HepG2 (cell line): ENCODE data around the gene SMARCB1. TPM values are rescaled to one million over a fixed set of nuclear protein-coding genes. Genes with fewer than 3 reads are reported as not detected.

Experiments
- ERF ChIP-seq: IDR thresholded peaks from 2 replicates; pipeline ENCODE4 v1.6.1; 2018; ENCODE audit warnings: missing biosample characterization, missing genetic modification reagents
- HINFP ChIP-seq: sonication (generic); formaldehyde crosslinking; IDR thresholded peaks from 2 replicates; pipeline ENCODE4 v1.4.0; 2020; ENCODE audit warnings: low read depth, mild to moderate bottlenecking, missing genetic modification reagents
- HMGA1 ChIP-seq: sonication (generic); formaldehyde crosslinking; conservative IDR thresholded peaks from 2 replicates; pipeline ENCODE4 v1.4.0; 2020; ENCODE audit warnings: missing genetic modification reagents
- KMT2A ChIP-seq: sonication (generic); formaldehyde crosslinking; IDR thresholded peaks from 2 replicates; pipeline ENCODE4 v1.4.0; 2020; ENCODE audit warnings: missing genetic modification reagents
- MIER2 ChIP-seq: IDR thresholded peaks from 2 replicates; pipeline ENCODE4 v1.6.1; 2016; ENCODE audit warnings: missing biosample characterization, missing genetic modification reagents
- MXI1 ChIP-seq: IDR thresholded peaks from 3 replicates; pipeline ENCODE4 v1.6.1; 2012; ENCODE audit warnings: low read depth, low read length, inconsistent platforms, borderline replicate concordance
- NCOA5 ChIP-seq: sonication (generic); formaldehyde crosslinking; IDR thresholded peaks from 2 replicates; pipeline ENCODE4 v1.4.0; 2020; ENCODE audit warnings: missing genetic modification reagents
- NFKB2 ChIP-seq: sonication (generic); formaldehyde crosslinking; IDR thresholded peaks from 2 replicates; pipeline ENCODE4 v1.4.0; 2020; ENCODE audit warnings: missing genetic modification reagents, borderline replicate concordance
- NFKBIZ ChIP-seq: IDR thresholded peaks from 2 replicates; pipeline ENCODE4 v1.6.1; 2018; ENCODE audit warnings: missing genetic modification reagents, missing compliant biosample characterization
- NPAS2 ChIP-seq: sonication (generic); formaldehyde crosslinking; IDR thresholded peaks from 2 replicates; pipeline ENCODE4 v1.8.0; 2022; ENCODE audit warnings: mild to moderate bottlenecking, missing genetic modification reagents, borderline replicate concordance
- PCBP2 ChIP-seq: fragments of 200-400 bp; formaldehyde crosslinking; optimal IDR thresholded peaks from 2 replicates; pipeline ENCODE3; 2018; ENCODE audit warnings: low read length, low read depth; ENCODE audit not compliant: poor library complexity, severe bottlenecking
- RFX1 ChIP-seq: fragments of 450-650 bp; IDR thresholded peaks from 2 replicates; pipeline ENCODE4 v1.6.1; 2017
- SIN3A ChIP-seq: IDR thresholded peaks from 2 replicates; pipeline ENCODE4 v1.6.1; 2011; ENCODE audit warnings: low read depth, mild to moderate bottlenecking, control low read depth, low read length, borderline replicate concordance
- ZFP36L2 ChIP-seq: sonication (generic); formaldehyde crosslinking; IDR thresholded peaks from 2 replicates; pipeline ENCODE4 v1.4.0; 2020; ENCODE audit warnings: missing genetic modification reagents
- ZNF143 ChIP-seq: sonication (generic); formaldehyde crosslinking; IDR thresholded peaks from 2 replicates; pipeline ENCODE4 v1.4.0; 2020; ENCODE audit warnings: missing genetic modification reagents
- ZNF235 ChIP-seq: sonication (generic); formaldehyde crosslinking; IDR thresholded peaks from 2 replicates; pipeline ENCODE4 v1.8.1; 2023; ENCODE audit warnings: mild to moderate bottlenecking, missing genetic modification reagents, borderline replicate concordance
- ZNF263 ChIP-seq: sonication (generic); formaldehyde crosslinking; IDR thresholded peaks from 2 replicates; pipeline ENCODE4 v1.4.0; 2020; ENCODE audit warnings: missing genetic modification reagents
- ZNF367 ChIP-seq: sonication (generic); formaldehyde crosslinking; IDR thresholded peaks from 2 replicates; pipeline ENCODE4 v1.4.0; 2020; ENCODE audit warnings: missing genetic modification reagents, borderline replicate concordance
- ZNF446 ChIP-seq: sonication (generic); formaldehyde crosslinking; IDR thresholded peaks from 2 replicates; pipeline ENCODE4 v1.5.0; 2020; ENCODE audit warnings: mild to moderate bottlenecking, missing genetic modification reagents
- ZNF615 ChIP-seq: sonication (generic); formaldehyde crosslinking; IDR thresholded peaks from 2 replicates; pipeline ENCODE4 v1.5.0; 2020; ENCODE audit warnings: mild to moderate bottlenecking, missing genetic modification reagents, borderline replicate concordance
- ZNF674 ChIP-seq: sonication (generic); formaldehyde crosslinking; IDR thresholded peaks from 2 replicates; pipeline ENCODE4 v1.5.0; 2020; ENCODE audit warnings: low read depth, mild to moderate bottlenecking, missing genetic modification reagents
- ZNF724P ChIP-seq: sonication (generic); formaldehyde crosslinking; IDR thresholded peaks from 2 replicates; pipeline ENCODE4 v1.8.0; 2022; ENCODE audit warnings: missing genetic modification reagents, borderline replicate concordance
- ZNF75D ChIP-seq: sonication (generic); formaldehyde crosslinking; IDR thresholded peaks from 2 replicates; pipeline ENCODE4 v1.8.1; 2023; ENCODE audit warnings: missing genetic modification reagents, mild to moderate bottlenecking, borderline replicate concordance
- polyA plus RNA-seq, 8 experiments: library from polyadenylated mRNA; depleted of rRNA in 3 of 8; stranded (reverse) in 7 of 8; unstranded in 1 of 8; fragments of >200 nt; fragmentation: Illumina TruSeq in 4 of 8; extraction: Trizol in 4 of 8; gene quantifications; 2 replicates each; pipeline versions ENCODE4 v1.2.1 to v1.2.3, GENCODE V29; 2011 to 2016; ENCODE audit warnings: low read depth in 4 of 8, missing spikeins in 1 of 8, mixed read lengths in 1 of 8; ENCODE audit not compliant: insufficient read depth in 1 of 8
- total RNA-seq, 5 experiments: library from RNA; depleted of rRNA; stranded (reverse); fragments of >200 nt; fragmentation: Illumina TruSeq; extraction: Trizol; gene quantifications; 2 replicates each; pipeline ENCODE4 v1.2.3, GENCODE V29; 2016; ENCODE audit warnings: low read depth in 1 of 5
- TF ChIP-seq, protein P1 (sequence below): sonication (generic); formaldehyde crosslinking; IDR thresholded peaks from 2 replicates; pipeline ENCODE4 v1.4.0; 2020; ENCODE audit warnings: mild to moderate bottlenecking, missing genetic modification reagents
- TF ChIP-seq, protein P2 (sequence below): sonication (generic); formaldehyde crosslinking; IDR thresholded peaks from 2 replicates; pipeline ENCODE4 v1.4.0; 2020; ENCODE audit warnings: missing genetic modification reagents

SMARCB1 gene
- total and polyA plus RNA-seq, 2 of the 13 experiments (the other 11 are each of a cell fraction or from before 2014, with no cell fraction given), result 74.0 to 166 TPM

DNA sequence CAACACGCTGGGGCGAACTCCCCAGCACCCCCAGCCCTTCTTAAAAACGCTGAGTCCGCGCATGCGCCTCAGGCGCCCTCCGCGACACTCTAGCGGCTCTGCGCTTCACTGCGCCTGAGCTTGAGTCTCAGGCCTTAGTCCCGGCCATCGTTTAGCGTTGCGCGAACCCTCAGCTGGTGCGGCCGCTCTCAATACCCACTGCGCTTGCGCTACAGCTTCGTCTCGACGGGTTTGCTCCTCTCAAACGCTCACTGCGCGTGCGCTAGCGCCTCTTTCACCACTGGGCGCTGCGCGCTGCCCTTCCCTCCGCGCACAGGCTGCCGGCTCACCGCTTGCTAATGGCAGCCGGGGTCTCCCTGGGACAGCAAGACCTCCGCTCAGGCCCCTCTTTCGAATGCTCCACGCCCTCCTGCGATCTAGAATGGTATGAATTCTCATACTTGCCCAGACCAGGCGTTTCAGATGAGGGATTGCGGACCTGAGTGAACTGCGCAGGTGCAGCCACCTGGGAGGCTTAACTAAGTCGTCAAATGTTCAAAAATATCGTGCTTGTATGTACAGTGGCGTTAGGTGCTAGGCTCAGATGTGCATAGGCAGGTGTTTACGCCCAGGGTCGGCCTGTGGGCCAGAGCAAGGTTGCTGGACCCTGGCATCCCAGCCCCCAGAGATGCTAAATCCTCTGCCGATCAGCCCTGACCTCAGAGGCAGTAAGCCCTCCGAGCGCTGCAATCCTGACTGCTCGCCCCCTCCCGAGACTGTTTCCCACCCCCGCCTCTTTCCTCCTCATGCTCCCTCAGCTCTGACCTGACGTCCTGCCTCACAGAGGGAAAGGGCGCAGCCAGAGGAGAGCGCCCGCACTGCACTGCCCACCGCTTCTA is 71.1 kb downstream of the SMARCB1 start, which contains the start of gene SLC2A11 (continued):
- TF ChIP-seq KMT2A (peak; percentile 50), NFKBIZ (CRISPR knock-in tag) (no peak), ZNF674 (CRISPR knock-in tag) (no peak), HMGA1 (CRISPR knock-in tag) (no peak), ZNF615 (CRISPR knock-in tag) (no peak), HINFP (CRISPR knock-in tag) (no peak), MXI1 (no peak), ZNF446 (CRISPR knock-in tag) (no peak), ZNF235 (CRISPR knock-in tag) (no peak), ZNF724P (0 out of 2 replicates have a peak, but pooled peaks have one; percentile 51), ZNF75D (CRISPR knock-in tag) (no peak), NCOA5 (no peak), SIN3A (peak; percentile 57; the same call in 1 of the 2 replicates), ZNF143 (CRISPR knock-in tag) (peak; percentile 59; the same call in 1 of the 2 replicates), NPAS2 (CRISPR knock-in tag) (no peak), NFKB2 (peak; percentile 92; the same call in 1 of the 2 replicates), ERF (CRISPR knock-in tag) (peak; percentile 34), ZFP36L2 (CRISPR knock-in tag) (no peak), RFX1 (no peak), PCBP2 (no peak), MIER2 (no peak), ZNF263 (0 out of 2 replicates have a peak, but pooled peaks have one; percentile 48), ZNF367 (no peak)
- TF ChIP-seq, protein P1, sequence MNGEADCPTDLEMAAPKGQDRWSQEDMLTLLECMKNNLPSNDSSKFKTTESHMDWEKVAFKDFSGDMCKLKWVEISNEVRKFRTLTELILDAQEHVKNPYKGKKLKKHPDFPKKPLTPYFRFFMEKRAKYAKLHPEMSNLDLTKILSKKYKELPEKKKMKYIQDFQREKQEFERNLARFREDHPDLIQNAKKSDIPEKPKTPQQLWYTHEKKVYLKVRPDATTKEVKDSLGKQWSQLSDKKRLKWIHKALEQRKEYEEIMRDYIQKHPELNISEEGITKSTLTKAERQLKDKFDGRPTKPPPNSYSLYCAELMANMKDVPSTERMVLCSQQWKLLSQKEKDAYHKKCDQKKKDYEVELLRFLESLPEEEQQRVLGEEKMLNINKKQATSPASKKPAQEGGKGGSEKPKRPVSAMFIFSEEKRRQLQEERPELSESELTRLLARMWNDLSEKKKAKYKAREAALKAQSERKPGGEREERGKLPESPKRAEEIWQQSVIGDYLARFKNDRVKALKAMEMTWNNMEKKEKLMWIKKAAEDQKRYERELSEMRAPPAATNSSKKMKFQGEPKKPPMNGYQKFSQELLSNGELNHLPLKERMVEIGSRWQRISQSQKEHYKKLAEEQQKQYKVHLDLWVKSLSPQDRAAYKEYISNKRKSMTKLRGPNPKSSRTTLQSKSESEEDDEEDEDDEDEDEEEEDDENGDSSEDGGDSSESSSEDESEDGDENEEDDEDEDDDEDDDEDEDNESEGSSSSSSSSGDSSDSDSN, result no peak; the same call in 1 of the 2 replicates
- TF ChIP-seq, protein P2, sequence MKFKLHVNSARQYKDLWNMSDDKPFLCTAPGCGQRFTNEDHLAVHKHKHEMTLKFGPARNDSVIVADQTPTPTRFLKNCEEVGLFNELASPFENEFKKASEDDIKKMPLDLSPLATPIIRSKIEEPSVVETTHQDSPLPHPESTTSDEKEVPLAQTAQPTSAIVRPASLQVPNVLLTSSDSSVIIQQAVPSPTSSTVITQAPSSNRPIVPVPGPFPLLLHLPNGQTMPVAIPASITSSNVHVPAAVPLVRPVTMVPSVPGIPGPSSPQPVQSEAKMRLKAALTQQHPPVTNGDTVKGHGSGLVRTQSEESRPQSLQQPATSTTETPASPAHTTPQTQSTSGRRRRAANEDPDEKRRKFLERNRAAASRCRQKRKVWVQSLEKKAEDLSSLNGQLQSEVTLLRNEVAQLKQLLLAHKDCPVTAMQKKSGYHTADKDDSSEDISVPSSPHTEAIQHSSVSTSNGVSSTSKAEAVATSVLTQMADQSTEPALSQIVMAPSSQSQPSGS (CRISPR knock-in tag), result no peak
